Measurements from ENCODE around the gene LRR1.
A peak's percentile ranks its signal among the peaks of the same experiment; 100 is the strongest.
"Not testable (repeated sequence)": the region's sequence is repeated elsewhere in the genome, so short reads cannot be mapped to it uniquely, and the experiment has no call there.

LRR1 gene, protein sequence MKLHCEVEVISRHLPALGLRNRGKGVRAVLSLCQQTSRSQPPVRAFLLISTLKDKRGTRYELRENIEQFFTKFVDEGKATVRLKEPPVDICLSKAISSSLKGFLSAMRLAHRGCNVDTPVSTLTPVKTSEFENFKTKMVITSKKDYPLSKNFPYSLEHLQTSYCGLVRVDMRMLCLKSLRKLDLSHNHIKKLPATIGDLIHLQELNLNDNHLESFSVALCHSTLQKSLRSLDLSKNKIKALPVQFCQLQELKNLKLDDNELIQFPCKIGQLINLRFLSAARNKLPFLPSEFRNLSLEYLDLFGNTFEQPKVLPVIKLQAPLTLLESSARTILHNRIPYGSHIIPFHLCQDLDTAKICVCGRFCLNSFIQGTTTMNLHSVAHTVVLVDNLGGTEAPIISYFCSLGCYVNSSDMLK

DNA sequence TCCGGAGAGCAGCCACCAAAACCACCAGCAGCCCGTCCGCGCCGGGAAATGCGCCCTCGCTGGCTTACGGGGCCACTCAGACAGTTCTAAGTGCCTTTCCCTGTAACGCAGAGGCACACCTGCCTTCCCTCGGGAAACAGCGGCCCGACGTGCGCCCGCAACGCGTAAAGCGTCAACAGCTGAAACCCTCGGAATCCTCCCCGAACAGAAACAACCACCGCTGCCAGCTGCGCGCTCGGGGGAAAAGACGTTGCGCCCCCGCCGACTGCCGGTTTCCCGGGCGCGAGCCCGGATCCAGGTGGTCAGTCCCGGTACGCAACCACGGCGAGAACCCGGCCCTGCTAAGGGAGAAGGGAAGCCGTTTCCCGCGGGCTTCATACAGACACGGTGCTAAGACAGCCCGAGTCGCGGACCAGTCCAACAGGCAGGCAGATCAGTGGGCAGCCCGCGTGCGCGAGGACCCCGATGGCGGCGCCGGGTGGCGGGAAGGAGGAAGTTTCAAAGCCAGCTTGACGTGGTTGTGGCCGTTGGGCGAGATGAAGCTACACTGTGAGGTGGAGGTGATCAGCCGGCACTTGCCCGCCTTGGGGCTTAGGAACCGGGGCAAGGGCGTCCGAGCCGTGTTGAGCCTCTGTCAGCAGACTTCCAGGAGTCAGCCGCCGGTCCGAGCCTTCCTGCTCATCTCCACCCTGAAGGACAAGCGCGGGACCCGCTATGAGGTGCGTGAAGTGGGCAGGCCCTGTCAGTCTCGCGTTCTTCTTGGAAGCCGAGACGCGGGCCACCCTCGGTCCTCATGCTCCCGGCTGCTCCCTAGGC is at the start of gene LRR1:
Gene LRR1, plus strand, starts transcription at position 456 of the 816 bp plus-strand sequence. Its CDS starts 81 bp downstream, at position 537.
- peak; percentile 86 for DNase-seq

DNA sequence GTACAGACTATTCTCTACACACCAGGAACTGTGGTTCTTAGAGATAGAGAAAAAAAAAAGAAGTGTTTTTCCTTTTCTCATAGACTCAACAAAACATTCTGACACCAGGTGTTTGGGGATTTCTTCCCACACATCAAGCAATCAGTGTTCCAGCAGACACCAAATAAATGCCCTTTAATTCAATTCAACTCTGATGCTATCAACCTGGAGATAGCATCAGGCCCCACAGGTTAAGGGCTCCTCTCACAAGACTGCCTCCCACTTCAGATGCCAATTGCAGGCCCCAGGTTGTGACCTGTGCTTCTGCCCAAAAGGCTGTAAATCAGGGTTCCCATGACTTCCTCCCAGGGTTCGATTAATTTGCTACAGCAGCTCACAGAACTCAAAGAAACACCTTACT is 49.3 kb upstream of the LRR1 start:
- DNase-seq: no peak

DNA sequence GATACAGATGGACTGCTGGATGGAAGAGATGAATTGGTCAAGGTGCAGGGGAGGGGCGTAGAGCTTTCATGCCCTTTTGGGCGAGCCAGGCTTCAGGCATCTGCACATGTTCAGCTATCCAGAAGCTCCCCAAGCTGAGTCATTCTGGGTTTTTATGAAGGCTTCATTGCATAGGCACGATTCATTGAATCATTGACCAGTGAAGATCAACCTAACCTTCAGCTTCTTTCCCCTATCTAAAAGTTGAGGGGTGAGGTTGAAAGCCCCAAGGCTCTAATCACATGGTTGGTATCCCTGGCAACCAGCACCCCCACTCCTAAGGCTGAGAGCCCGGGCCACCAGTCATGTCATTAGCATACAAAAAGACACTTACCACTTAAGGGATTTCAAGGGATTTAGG is 48.9 kb upstream of the LRR1 start:
- no peak for DNase-seq

DNA sequence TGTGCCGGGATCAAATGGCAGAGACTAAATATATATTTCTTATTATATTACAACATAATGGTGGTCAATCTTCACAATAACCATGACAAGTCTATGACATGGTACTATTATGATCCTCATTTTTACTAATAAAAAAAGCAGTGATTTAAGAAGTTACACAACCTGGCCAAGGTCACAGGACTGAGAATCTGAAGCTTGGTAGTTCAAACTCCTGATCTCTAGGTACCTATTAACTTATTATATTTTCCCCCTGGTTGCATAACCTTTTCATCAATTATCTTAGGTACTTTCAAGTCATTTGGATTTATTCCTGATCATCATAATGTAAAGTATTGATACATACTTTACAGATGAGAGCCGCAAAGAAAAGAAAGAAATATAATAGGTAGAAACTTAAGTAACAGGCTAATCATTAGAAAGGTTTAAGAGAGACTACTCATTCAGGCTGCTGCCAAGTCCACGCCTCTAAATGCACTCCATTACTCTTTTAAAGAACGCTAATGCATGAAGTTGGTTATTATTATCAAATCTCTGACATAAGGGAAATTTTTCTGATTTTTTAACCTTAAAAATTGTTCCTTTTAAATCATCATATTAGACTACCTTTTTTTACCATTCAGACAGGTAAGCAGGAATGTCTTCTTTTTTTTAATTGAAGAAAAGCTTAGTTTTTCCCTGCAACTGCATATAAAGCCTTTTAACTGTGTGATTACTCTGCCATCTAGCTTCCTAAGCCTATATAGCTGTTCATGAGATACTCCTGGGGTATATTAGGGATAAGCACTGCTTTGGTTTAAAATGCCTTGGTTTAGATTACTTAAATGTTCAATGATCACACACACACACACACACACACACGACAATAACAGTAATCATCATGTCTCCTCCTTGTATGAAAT is 48.2 kb upstream of the LRR1 start:
- DNase-seq: peak; percentile 37

DNA sequence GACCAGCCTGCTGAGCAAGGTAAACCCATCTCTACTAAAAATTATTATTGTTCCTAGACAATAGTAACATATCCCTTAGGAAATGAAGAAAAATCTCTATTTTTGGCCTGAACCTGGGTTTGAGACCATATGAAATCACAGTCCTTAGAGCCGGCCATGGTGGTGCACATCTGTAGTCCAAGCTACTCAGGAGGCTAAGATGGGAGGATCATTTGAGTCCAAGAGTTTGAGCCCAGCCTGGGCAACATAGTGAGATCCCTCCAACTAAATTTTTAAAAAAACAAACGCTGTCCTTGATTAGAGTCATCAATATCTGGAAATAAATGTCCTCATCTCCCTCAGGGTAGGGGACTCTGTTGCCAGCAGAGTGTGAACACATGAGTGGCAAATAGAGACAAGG is 47.2 kb upstream of the LRR1 start:
- no peak for DNase-seq

DNA sequence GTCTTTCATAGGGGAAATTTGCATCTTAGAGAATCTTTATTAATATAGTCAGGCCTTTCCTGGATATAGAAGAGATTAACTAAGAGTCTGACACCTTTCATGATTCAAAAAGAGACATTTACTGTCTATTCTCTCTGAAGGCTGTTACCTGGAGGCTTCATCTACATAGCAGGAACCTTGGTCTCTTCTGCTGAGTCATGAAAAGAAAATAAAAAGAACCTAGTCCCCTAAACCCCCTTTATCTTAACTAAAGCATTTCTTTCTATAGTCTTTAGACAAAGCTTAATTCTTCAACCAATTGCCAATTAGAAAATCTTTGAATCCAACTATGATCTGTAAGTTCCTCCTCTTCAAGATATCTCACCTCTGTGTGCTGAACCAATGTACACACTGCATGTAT is 45.6 kb upstream of the LRR1 start:
- DNase-seq: no peak

DNA sequence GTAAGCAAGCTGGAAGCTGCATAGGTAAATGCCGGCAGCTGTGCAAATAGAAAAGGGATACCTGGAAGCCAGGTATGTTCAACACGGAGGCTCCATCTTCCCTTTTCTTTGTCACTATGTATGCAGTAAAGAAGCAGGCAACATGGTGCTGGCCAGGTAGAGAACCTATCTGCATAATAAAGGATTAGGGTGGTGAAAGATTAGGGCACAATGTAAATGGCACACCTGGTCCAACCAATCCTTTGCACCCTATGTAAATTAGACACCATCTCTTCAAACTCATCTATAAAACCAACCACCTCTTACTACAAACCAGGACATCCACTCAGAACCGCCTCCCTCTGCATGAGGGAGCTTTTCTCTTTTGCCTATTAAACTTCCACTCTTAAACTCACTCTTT is 44.8 kb upstream of the LRR1 start:
- no peak for DNase-seq

DNA sequence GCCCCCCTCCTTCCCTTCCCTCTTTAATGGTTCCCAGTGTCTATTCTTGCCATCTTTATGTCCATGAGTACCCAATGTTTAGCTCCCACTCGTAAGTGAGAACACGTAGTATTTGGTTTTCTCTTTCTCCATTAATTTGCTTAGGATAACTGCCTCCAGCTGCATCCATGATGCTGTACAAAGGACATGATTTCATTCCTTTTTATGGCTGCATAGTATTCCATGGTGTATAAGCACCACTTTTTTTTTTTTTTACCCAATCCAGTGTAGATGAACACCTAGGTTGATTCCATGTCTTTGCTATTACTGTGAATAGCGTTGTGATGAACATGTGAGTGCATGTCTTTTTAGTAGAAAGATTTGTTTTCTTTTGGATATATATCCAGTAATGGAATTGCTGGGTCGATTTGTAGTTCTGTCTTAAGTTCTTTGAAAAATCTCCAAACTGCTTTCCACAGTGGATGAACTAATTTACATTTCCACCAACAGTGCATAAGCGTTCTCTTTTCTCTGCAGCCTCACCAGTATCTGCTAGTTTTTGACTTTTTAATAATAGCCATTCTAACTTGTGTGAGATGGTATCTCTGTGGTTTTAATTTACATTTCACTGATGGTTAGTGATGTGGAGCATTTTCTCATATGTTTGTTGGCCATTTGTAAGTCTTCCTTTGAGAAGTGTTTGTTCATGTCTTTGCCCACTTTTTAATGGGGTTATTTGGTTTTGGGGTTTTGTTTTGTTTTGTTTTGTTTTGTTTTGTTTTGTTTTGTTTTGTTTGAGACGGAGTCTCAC is 38.6 kb upstream of the LRR1 start:
- DNase-seq: no peak

DNA sequence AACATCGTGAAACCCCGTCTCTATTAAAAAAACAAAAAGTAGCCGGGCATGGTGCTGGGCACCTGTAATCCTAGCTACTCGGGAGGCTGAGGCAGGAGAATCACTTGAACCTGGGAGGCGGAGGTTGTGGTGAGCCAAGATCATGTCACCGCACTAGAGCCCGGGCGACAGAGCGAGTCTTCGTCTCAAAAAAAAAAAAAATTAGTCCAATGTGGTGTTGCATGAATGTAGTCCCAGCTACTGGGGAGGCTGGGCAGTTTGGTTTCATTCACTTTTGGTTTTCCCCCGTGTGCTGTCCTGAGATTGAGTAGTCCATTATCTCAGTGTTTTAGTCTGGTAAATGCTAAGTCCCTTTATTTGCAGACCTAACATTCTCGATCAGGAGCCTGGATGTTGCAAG is 32.0 kb upstream of the LRR1 start:
- DNase-seq: no peak

DNA sequence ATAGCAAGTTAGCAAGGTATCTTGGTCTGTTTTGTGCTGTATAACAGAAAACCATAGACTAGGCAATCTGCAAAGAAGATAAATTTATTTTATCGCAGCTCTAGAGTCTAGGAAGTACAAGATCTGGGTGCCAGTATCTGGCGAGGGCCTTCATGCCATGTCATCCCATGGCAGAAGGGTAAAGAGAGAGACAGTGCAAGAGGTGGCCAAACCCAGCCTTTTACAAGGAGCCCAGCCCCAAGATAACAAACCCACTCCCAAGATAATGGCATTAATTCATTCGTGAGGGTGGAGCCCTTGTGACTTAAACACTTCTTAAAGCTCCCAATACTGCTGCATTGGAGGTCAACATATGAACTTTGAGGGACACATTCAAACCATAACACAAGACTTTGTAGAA is 29.5 kb upstream of the LRR1 start:
- peak; percentile 64 for DNase-seq

DNA sequence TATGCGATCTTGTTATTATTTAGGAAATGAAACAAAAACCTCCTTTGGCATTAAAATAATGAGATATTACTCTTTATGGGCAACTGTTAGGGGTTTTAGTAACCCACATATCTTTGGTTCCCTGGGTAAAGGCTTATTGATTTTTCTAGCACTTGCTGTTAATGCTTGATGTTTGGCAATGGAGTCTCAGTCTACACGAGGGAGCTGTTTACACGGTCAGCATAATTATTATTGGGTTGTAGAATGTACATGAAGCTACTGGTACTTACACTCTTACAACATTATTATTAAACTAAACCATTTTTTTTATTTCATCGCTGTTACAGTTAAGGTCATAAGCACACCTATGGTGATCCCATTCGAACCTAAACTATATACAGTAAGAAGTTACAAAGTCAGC is 24.7 kb upstream of the LRR1 start:
- no peak for DNase-seq

DNA sequence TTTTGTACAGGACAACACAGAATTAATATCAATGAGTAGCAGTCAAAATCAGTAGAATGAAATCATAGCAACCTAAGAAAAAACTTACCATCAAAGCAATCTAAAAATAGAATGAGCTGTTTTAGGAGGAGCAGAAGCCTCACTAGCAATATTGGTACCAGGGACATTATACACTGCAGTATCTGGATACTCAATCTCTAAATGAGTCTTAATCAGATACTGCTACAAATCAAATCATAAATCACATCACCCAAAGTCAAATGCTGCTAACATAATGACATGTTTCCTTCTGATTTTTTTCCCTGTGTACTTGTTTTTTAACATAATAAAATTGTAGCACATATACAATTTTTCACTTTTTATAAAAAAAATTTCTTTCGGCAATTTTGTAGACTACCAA is 20.6 kb upstream of the LRR1 start:
- no peak for DNase-seq

DNA sequence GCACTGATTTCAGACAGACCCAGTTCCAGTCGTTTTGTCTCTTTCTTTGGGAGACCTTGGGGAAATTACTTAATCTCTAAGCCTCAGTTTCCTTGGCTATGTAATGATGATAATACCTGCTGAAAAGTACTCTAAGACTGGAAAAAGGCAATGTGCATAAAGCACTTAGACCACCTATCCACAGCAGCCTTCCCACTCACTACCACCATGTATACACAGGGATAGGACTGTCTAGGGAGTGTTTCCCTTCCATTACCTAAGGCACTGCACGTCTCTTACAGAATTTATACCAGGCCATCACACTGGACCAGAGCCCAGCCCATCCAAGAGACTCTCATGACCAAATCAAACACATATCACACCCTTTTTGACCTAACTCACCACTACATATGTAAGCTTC is 18.9 kb upstream of the LRR1 start:
- DNase-seq: no peak

DNA sequence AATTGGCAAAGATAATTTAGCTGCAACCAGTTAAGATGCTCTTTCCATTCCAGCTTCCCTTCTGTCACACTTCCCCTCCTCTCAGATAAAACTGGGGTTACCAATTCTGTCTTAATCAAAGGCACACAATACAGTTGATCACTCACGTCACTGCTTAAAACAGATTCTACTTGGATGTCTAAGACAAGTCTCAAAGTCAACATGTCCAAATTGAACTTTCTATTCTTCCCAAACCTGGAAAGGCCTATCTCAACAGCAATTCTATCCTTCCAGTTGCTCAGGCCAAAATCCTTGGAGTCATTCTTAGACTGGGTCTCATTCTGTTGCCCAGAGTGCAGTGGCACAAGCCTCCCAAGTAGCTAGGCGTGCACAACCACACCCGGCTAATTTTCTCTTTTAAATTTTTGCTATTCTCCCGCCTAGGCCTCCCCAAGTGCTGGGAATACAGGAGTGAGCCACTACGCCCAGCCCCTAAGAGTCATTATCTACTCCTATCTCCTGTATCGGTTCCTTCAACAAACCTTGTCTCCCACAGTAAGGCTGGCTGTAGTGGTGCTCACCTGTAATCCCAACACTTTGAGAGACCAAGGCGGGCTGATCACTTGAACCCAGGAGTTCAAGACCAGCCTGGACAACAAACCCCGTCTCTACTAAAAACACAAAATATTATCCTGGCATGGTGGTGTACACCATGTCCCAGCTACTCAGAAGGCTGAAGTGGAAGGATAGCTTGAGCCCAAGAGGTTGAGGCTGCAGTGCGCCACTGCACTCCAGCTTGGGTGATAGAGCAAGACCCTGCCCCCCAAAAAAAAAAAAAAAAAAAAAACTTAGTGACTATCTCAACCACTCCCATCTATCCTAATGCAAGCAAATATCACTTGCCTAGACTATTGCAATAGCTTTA is 17.3 kb upstream of the LRR1 start:
- peak; percentile 51 for DNase-seq

DNA sequence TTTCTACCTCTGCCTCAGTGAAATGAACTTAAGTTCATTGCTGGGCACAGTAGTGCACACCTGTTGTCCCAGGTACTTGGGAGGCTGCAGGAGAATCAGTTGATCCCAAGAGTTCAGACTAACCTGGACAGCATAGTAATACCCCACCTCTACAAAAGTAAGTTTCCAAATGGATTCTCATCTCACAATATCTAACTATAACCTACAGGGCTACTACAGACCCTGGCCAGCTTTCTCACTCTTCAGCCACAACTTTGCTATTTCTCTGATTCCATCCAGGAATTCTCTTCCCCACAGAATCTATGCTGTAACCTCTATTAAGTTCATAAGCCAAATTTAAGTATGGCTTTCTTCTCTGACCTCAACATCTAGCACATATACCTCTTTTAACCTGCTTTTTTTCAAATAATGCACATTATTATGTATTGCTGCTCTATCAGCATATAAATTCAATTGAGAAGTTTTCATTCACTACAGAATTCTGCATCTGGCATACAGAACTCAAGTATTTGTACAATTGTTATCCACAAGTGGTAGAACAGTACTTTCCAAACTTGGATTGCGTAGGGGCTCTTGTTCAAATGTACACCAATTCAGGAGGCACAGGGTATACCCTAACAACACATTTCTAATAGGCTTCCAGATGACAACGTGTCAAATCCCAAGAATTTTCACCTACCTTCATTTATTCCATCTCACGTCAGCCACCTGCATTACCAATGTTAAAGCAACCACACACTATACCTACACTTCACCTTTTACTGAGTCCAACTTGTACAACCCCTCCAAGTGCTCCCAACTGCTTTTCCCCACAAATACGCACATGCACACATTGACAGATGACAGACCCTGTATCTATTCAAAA is 16.4 kb upstream of the LRR1 start:
- no peak for DNase-seq

DNA sequence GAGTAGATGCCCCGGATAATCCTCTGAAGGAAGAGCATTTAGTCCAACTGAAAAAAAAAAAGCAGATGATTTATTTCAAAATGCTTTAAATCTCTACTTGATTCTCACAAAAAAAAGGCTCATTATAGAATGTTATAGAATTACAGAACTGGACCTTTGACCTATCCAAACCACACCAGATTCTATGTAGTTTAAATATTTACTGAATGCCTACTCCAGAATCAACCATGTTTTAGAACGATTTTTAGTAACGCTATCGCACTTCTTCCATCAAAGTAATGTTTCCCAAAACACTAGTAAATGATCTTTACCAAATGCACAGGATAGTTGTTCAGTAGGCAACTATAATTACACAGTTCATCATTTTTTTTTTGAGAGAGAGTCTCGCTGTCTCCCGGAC is 15.1 kb upstream of the LRR1 start:
- no peak for DNase-seq

DNA sequence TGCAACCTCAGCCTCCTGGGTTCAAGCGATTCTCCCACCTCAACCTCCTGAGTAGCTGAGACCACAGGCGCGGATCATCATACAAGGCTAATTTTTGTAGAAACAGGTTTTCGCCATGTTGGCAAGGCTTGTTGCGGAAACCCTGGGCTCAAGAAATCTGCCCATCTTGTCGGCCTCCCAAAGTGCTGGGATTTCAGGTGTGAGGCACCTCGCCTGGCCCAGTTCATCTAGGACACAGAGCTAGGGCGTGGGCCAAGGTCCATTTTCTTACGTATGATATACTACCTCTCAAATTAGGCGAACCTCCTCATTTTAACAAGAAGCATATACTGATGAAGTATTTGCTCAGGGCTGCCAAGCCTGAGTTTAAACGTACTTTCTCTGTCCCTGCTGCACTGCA is 14.7 kb upstream of the LRR1 start:
- no peak for DNase-seq

DNA sequence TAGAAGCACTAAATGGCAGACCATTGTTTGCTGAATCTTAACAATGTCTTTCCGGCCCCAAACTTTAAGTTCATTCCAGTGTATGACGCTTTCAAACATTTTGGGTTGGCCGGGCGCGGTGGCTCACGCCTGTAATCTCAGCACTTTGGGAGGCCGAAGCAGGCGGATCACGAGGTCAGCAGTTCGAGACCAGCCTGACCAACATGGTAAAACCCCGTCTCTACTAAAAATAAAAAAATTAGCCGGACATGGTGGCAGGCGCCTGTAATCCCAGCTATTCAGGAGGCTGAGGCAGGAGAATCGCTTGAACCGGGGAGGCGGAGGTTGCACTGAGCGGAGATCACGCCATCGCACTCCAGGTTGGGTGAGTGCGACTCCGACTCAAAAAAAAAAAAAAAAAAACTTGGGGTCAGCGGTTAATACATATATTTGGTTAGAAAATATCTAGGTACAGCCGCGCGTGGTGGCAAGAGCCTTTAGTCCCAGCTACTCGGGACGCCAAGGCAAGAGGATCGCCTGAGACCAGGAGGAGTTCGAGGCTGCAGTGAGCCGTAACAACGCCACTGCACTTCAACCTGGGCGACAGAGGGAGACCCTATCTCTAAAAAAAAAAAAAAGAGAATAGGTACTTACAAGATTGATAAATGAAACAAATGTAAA is 13.6 kb upstream of the LRR1 start:
- not testable (repeated sequence) for DNase-seq

DNA sequence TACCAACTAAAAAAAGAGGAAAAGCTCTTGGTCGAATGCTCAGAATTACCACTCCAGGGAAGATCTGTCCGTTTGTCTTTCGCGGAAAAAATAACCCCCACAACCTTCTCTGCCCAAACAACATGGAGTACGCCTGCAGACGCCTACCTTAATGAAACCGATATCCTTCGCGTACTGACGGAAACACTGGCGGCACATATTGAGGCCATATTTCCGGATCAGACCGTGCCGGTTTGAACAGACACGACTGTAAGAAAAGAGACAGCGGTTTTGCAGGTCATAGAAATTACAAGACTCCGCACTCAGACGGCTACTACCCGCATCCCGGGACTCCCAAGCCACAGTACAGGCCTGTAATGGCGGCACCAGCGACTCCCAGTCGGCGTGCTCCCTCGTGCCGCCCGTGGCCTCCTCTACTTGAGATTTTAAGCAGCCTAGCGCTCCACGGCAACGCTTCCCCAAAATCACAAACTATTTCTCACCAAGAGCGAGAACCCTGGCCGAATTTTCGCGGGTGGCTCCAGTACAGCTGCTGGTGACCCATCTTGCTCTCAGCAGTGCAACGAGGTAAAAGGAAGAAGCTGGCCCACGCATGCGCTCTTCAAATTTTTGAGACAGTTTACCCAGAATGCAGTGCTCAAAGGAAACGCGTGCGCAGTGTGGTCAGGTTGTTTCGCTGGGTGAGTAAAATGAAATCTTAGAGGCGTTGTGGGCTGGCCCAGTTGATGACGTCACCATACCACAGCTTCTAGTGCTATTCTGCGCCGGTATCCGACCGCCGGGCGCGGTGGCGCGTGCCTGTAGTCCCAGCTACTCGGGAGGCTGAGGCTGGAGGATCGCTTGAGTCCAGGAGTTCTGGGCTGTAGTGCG is 12.7 kb upstream of the LRR1 start, which contains the start of gene RPS29:
Gene RPS29, minus strand, starts transcription at position 578 of the 870 bp plus-strand sequence. Its CDS starts 34 bp downstream, at position 544.
- DNase-seq: peak; percentile 100

Data from hematopoietic multipotent progenitor cell treated with erythropoietin and hydrocortisone succinate and interleukin-3 and kit ligand, for 6 days (in vitro differentiated cells).